HEK293T (cell line): ENCODE results near the gene FAM124A.

Experiments used
- CTCF ChIA-PET: fragments of 350-600 bp; formaldehyde crosslinking; extraction: SDS; loops from one replicate; lab custom pipeline; 2021; ENCODE audit warnings: antibody characterized with exemption, inconsistent platforms; lab: Yijun Ruan, JAX
- POLR2A ChIA-PET: fragments of 350-600 bp; formaldehyde crosslinking; extraction: SDS; loops from one replicate; lab custom pipeline; 2020; ENCODE audit warnings: antibody characterized with exemption, inconsistent platforms; lab: Yijun Ruan, JAX
- DNase-seq: peaks from one replicate; pipeline ENCODE4 v3.0.0; 2012; ENCODE audit warnings: mixed read lengths; ENCODE audit errors: extremely low spot score
- ARNT ChIP-seq: fragments of 450-650 bp; IDR thresholded peaks from 2 replicates; pipeline ENCODE4 v1.6.1; 2017; ENCODE audit warnings: mild to moderate bottlenecking
- CTBP1 ChIP-seq: fragments of 450-650 bp; IDR thresholded peaks from 2 replicates; pipeline ENCODE4 v1.6.1; 2016; ENCODE audit warnings: borderline replicate concordance
- FOXA1 ChIP-seq: fragments of 450-650 bp; IDR thresholded peaks from 2 replicates; pipeline ENCODE4 v1.6.1; 2016; ENCODE audit warnings: mild to moderate bottlenecking
- FOXK2 ChIP-seq: fragments of 450-650 bp; IDR thresholded peaks from 2 replicates; pipeline ENCODE4 v1.6.1; 2016; ENCODE audit warnings: mild to moderate bottlenecking
- FOXM1 ChIP-seq: fragments of 450-650 bp; IDR thresholded peaks from 2 replicates; pipeline ENCODE4 v1.6.1; 2017; ENCODE audit warnings: mild to moderate bottlenecking, borderline replicate concordance
- HDGF ChIP-seq: fragments of 450-650 bp; IDR thresholded peaks from 2 replicates; pipeline ENCODE4 v1.6.1; 2017; ENCODE audit warnings: antibody characterized with exemption, borderline replicate concordance
- L3MBTL2 ChIP-seq: fragments of 450-650 bp; conservative IDR thresholded peaks from 2 replicates; pipeline ENCODE4 v1.6.1; 2016; ENCODE audit warnings: mild to moderate bottlenecking
- LEF1 ChIP-seq: fragments of 450-650 bp; IDR thresholded peaks from 2 replicates; pipeline ENCODE4 v1.6.1; 2017; ENCODE audit warnings: mild to moderate bottlenecking, borderline replicate concordance
- NFRKB ChIP-seq: fragments of 450-650 bp; IDR thresholded peaks from 2 replicates; pipeline ENCODE4 v1.6.1; 2016; ENCODE audit warnings: mild to moderate bottlenecking, moderate library complexity
- SP1 ChIP-seq: fragments of 450-650 bp; IDR thresholded peaks from 2 replicates; pipeline ENCODE4 v1.6.1; 2017
- SUZ12 ChIP-seq: fragments of 450-650 bp; IDR thresholded peaks from 2 replicates; pipeline ENCODE4 v1.6.1; 2016; ENCODE audit warnings: mild to moderate bottlenecking
- TARDBP ChIP-seq: fragments of 450-650 bp; IDR thresholded peaks from 2 replicates; pipeline ENCODE4 v1.6.1; 2016
- ZNF384 ChIP-seq: fragments of 450-650 bp; IDR thresholded peaks from 2 replicates; pipeline ENCODE4 v1.6.1; 2016

Gene FAM124A

GRCh38 chr13:51331354-51331861, 109.2 kb downstream of the FAM124A start:
- ChIA-PET POLR2A (no interaction called here), CTCF (interaction anchor here (0.6 kb wide), 1 partner anchor 29 kb away, joined by 3 read pairs; no protein-coding TSS in a partner anchor)
- TF ChIP-seq TARDBP, result no peak
- TF ChIP-seq SP1, result no peak
- TF ChIP-seq ARNT, result no peak
- no peak for TF ChIP-seq FOXM1
- no peak for TF ChIP-seq SUZ12
- TF ChIP-seq L3MBTL2, result no peak
- TF ChIP-seq FOXK2, result no peak
- no peak for DNase-seq

DNA sequence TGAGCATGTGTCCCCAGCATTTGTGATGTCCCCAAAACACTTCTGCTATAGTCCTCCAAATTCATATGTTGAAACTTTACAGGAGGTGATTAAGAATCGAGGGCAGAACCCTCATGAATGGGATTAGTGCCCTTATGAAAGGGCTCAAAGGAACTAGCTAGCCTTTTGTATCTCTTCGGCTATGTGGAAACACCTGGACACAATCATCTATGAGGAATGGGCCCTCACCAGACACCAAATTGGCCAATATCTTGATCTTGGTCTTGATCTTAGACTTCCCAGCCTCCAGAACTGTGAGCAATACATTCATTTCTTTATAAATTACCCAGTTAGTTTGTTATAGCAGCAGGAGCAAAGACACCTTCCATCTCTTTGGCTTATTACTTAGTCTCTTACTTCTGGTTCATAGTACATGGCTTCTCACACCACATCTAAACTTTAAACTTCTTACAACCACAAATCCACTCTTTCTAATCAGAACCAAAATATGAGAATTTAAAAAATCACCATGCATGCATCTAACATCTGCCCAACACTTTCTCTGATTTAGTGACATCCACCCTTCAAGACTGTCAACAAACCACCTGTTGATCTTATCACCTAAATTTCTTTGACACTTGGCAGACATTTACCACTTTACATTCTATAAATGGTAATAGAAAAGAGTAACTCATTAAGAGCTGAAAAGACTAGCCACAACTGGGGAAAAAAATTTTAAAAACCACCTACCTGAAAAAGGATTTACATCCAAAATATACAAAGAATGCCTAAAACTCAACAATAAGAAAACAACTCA, 110.6 kb downstream of the FAM124A start:
- ChIA-PET CTCF (interaction anchor here (0.7 kb wide), 1 partner anchor 796 kb away, joined by 3 read pairs; no protein-coding TSS in a partner anchor), POLR2A (no interaction called here)
- no peak for TF ChIP-seq CTBP1
- no peak for TF ChIP-seq FOXA1
- no peak for TF ChIP-seq LEF1
- TF ChIP-seq FOXM1, result no peak
- TF ChIP-seq SUZ12, result no peak
- no peak for TF ChIP-seq SP1
- no peak for TF ChIP-seq FOXK2
- no peak for TF ChIP-seq ZNF384
- no peak for TF ChIP-seq L3MBTL2
- no peak for TF ChIP-seq ARNT
- TF ChIP-seq HDGF, result no peak
- TF ChIP-seq TARDBP, result no peak
- no peak for DNase-seq

- CTCF ChIA-PET, result no interaction called here
These were observed 111.2 kb downstream of the FAM124A start for GRCh38 chr13:51333421-51333820.

GRCh38 chr13:51333826-51334225, 111.6 kb downstream of the FAM124A start:
- ChIA-PET CTCF (no interaction called here), POLR2A (no interaction called here)
- TF ChIP-seq SP1 (no peak), NFRKB (no peak), ARNT (no peak), L3MBTL2 (no peak), TARDBP (no peak), FOXM1 (no peak), FOXK2 (no peak)
- DNase-seq, result no peak

More at GRCh38 chr13:51333421-51333820, 111.2 kb downstream of the FAM124A start:
- POLR2A ChIA-PET, result no interaction called here
- no peak for DNase-seq
- TF ChIP-seq CTBP1, result no peak
- TF ChIP-seq SUZ12, result no peak
- no peak for TF ChIP-seq ARNT
- TF ChIP-seq NFRKB, result no peak
- no peak for TF ChIP-seq TARDBP
- no peak for TF ChIP-seq FOXA1
- no peak for TF ChIP-seq FOXK2
- TF ChIP-seq FOXM1, result no peak
- TF ChIP-seq SP1, result no peak
